ENCODE results near the gene FAM50B. TPM values are rescaled to one million over a fixed set of nuclear protein-coding genes. Genes with fewer than 3 reads are reported as not detected.

The FAM50B gene
- total and polyA plus RNA-seq, 2 of the 13 experiments (the other 11 are each of a cell fraction or from before 2014, with no cell fraction given), result 0.05 TPM; not detected in 1

DNA sequence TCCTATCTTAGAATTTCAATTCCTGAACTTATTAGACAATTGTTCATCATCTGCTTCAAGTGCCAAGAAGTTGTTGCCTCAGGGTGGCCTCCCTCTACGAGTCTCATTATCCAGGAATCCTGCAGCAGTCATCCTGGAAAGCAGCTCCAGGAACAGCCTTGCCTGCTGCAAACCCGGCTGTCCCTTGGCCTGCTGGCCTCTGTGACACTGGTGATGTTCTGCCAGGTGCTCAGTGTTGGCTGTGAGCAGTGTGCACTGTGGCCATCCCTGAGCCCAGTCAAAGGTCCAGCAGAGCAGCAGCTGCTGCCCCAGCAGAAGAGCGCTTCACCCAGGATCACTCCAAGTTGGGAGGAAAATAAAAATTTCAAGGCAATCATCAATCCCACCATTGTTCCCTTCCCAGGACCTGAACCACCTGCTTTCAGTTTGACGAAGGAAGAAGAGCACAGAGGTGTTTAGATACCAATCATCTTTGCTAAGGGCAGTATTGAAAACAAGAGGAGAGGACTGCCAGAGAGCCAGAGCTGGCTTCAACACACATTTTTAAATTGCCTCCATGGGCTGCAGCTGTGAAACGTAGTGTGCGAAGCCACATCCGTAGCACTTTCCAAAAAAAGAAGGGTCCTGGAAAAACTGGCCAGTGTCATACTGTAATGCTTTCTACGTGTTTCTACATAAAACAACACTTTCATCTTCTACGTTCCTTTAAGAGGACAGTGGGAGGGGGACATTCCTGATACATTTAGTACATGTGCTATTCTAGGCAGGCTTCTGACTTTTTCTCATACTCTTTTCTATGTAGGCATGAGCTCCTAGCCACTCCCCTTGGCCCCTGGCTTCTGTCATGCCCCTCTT is 7.2 kb upstream of the FAM50B start (continued):
- TF ChIP-seq, protein P1, sequence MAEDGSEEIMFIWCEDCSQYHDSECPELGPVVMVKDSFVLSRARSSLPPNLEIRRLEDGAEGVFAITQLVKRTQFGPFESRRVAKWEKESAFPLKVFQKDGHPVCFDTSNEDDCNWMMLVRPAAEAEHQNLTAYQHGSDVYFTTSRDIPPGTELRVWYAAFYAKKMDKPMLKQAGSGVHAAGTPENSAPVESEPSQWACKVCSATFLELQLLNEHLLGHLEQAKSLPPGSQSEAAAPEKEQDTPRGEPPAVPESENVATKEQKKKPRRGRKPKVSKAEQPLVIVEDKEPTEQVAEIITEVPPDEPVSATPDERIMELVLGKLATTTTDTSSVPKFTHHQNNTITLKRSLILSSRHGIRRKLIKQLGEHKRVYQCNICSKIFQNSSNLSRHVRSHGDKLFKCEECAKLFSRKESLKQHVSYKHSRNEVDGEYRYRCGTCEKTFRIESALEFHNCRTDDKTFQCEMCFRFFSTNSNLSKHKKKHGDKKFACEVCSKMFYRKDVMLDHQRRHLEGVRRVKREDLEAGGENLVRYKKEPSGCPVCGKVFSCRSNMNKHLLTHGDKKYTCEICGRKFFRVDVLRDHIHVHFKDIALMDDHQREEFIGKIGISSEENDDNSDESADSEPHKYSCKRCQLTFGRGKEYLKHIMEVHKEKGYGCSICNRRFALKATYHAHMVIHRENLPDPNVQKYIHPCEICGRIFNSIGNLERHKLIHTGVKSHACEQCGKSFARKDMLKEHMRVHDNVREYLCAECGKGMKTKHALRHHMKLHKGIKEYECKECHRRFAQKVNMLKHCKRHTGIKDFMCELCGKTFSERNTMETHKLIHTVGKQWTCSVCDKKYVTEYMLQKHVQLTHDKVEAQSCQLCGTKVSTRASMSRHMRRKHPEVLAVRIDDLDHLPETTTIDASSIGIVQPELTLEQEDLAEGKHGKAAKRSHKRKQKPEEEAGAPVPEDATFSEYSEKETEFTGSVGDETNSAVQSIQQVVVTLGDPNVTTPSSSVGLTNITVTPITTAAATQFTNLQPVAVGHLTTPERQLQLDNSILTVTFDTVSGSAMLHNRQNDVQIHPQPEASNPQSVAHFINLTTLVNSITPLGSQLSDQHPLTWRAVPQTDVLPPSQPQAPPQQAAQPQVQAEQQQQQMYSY (CRISPR knock-in tag; IDR thresholded peaks at IDR 0.05), result no peak
- TF ChIP-seq, protein P2, sequence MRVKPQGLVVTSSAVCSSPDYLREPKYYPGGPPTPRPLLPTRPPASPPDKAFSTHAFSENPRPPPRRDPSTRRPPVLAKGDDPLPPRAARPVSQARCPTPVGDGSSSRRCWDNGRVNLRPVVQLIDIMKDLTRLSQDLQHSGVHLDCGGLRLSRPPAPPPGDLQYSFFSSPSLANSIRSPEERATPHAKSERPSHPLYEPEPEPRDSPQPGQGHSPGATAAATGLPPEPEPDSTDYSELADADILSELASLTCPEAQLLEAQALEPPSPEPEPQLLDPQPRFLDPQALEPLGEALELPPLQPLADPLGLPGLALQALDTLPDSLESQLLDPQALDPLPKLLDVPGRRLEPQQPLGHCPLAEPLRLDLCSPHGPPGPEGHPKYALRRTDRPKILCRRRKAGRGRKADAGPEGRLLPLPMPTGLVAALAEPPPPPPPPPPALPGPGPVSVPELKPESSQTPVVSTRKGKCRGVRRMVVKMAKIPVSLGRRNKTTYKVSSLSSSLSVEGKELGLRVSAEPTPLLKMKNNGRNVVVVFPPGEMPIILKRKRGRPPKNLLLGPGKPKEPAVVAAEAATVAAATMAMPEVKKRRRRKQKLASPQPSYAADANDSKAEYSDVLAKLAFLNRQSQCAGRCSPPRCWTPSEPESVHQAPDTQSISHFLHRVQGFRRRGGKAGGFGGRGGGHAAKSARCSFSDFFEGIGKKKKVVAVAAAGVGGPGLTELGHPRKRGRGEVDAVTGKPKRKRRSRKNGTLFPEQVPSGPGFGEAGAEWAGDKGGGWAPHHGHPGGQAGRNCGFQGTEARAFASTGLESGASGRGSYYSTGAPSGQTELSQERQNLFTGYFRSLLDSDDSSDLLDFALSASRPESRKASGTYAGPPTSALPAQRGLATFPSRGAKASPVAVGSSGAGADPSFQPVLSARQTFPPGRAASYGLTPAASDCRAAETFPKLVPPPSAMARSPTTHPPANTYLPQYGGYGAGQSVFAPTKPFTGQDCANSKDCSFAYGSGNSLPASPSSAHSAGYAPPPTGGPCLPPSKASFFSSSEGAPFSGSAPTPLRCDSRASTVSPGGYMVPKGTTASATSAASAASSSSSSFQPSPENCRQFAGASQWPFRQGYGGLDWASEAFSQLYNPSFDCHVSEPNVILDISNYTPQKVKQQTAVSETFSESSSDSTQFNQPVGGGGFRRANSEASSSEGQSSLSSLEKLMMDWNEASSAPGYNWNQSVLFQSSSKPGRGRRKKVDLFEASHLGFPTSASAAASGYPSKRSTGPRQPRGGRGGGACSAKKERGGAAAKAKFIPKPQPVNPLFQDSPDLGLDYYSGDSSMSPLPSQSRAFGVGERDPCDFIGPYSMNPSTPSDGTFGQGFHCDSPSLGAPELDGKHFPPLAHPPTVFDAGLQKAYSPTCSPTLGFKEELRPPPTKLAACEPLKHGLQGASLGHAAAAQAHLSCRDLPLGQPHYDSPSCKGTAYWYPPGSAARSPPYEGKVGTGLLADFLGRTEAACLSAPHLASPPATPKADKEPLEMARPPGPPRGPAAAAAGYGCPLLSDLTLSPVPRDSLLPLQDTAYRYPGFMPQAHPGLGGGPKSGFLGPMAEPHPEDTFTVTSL (CRISPR knock-in tag; IDR thresholded peaks at IDR 0.05; ENCODE audit: borderline replicate concordance), result peak; percentile 57; the same call in 1 of the 2 replicates
- TF ChIP-seq, protein P3, sequence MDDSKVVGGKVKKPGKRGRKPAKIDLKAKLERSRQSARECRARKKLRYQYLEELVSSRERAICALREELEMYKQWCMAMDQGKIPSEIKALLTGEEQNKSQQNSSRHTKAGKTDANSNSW (CRISPR knock-in tag; IDR thresholded peaks at IDR 0.05; ENCODE audit: borderline replicate concordance), result no peak
- TF ChIP-seq, protein P4, sequence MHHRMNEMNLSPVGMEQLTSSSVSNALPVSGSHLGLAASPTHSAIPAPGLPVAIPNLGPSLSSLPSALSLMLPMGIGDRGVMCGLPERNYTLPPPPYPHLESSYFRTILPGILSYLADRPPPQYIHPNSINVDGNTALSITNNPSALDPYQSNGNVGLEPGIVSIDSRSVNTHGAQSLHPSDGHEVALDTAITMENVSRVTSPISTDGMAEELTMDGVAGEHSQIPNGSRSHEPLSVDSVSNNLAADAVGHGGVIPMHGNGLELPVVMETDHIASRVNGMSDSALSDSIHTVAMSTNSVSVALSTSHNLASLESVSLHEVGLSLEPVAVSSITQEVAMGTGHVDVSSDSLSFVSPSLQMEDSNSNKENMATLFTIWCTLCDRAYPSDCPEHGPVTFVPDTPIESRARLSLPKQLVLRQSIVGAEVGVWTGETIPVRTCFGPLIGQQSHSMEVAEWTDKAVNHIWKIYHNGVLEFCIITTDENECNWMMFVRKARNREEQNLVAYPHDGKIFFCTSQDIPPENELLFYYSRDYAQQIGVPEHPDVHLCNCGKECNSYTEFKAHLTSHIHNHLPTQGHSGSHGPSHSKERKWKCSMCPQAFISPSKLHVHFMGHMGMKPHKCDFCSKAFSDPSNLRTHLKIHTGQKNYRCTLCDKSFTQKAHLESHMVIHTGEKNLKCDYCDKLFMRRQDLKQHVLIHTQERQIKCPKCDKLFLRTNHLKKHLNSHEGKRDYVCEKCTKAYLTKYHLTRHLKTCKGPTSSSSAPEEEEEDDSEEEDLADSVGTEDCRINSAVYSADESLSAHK (CRISPR knock-in tag; IDR thresholded peaks at IDR 0.05; ENCODE audit: borderline replicate concordance), result no peak
- TF ChIP-seq, protein P5, sequence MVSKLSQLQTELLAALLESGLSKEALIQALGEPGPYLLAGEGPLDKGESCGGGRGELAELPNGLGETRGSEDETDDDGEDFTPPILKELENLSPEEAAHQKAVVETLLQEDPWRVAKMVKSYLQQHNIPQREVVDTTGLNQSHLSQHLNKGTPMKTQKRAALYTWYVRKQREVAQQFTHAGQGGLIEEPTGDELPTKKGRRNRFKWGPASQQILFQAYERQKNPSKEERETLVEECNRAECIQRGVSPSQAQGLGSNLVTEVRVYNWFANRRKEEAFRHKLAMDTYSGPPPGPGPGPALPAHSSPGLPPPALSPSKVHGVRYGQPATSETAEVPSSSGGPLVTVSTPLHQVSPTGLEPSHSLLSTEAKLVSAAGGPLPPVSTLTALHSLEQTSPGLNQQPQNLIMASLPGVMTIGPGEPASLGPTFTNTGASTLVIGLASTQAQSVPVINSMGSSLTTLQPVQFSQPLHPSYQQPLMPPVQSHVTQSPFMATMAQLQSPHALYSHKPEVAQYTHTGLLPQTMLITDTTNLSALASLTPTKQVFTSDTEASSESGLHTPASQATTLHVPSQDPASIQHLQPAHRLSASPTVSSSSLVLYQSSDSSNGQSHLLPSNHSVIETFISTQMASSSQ (IDR thresholded peaks at IDR 0.05; ENCODE audit: low read depth), result no peak
- TF ChIP-seq, protein P5 (CRISPR knock-in tag; IDR thresholded peaks at IDR 0.05; ENCODE audit: borderline replicate concordance), result no peak
- TF ChIP-seq, protein P6, sequence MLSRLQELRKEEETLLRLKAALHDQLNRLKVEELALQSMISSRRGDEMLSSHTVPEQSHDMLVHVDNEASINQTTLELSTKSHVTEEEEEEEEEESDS (CRISPR knock-in tag; IDR thresholded peaks at IDR 0.05; ENCODE audit: borderline replicate concordance), result no peak
- TF ChIP-seq MED1 (CRISPR knock-in tag; IDR thresholded peaks at IDR 0.05), result peak; percentile 67
- TF ChIP-seq ZNF709 (CRISPR knock-in tag; IDR thresholded peaks at IDR 0.05), result peak; percentile 34; the same call in 1 of the 2 replicates
- no peak for TF ChIP-seq ZNF44 (CRISPR knock-in tag; IDR thresholded peaks at IDR 0.05)

All from HepG2 (cell line).